Measurements from ENCODE around the gene FAM227B.

FAM227B gene

DNA sequence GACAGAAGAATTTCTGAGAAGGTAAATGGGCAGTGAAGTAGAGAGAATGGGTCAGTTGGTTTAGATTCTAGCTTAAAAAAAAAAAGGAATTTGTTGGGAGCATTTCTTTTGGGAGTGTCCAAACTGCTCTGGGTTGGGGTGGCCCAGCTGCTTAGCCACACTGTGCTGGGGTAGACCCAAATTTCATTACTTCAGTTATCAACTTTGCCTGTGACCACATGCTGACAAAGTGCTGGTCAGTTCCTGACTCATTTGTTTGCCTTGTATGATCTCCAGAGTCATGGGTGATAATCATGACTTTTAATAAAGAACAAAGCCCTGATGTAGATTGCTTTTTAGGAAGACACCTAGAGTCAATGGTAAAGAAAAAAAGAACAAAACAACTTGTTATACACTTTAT, 319.1 kb downstream of the FAM227B start:
- no peak for DNase-seq

DNA sequence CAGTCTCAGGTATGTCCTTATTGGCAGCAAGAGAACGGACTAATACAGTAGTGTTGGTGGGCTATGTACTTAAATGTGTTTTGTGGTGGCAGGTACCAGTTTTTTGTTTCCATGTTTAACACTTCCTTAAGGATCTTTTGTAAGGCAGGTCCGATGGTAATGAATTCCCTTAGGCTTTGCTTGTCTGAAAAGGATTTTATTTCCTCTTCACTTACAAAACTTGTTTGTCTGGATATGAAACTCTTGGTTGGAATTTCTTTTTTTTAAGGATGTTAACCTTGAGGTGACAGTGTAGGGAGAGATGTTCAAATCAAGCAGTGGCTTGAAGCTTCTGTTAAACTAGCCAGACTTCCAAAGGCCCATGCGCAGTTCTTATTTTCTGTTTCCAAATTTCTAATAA, 319.8 kb downstream of the FAM227B start:
- DNase-seq = no peak

DNA sequence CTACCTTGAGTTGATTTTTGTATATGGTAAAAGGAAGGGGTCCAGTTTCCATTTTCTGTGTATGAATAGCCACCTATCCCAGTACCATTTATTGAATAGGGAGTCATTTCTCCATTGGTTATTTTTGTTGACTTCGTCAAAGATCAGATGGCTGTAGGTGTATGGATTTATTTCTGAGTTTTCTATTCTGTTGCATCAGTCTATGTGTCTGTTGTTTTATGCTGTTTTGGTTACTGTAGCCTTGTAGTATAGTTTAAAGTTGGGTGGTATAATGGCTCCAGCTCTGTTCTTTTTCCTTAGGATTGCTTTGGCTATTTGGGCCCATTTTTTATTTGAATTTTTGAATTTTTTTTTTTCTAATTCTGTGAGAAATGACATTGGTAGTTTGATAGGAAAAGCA, 323.0 kb downstream of the FAM227B start:
- no peak for DNase-seq

DNA sequence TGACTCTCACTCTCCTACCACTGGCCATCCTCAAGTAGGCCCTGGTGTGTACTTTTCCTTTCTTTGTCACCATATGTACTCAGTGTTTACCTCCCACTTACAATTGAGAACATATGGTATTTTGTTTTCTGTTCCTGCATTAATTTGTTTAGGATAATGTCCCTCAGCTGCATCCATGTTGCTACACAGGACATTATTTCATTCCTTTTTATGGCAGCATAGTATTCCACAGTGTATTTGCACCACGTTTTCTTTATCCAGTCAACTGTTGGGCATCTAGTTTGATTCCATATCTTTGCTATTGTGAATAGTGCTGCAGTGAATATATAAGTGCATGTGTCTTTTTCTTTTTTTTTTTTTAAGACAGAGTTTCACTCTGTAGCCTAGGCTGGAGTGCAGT, 324.4 kb downstream of the FAM227B start:
- no peak for DNase-seq

DNA sequence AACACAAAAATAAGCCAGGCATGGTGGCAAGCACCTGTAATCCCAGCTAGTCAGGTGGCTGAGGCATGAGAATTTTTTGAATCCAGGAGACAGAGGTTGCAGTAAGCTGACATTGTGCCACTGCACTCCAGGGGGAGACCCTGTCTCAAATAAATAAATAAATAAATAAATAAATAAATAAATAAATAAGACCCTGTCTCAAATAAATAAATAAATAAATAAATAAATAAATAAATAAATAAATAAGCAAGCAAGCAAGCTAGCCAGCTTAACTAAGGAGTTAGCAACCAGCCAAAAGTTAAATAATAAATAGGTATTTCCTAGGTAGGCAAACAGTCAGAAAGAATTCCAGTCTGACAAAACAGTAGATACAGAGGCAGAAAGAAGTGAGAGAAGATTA, 326.7 kb downstream of the FAM227B start:
- DNase-seq = no peak

DNA sequence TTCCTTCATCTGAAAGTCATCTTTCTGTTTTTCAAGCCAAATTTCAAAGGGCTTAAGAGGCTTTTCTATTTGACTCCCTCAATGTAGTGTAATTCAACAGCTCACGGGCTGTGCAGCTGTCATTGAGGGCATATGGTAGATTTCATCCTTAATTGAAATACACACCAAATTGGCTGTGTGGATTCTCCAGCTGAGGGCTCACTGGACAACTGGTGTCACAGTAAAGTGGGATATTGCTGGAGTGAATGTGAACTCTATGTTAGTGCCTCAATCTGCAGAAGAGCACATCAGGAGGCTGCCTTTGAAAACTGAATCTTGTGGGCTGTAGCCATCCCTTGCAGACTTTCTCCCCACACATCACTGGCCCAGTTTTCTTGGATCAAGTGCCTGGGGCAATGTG, 330.4 kb downstream of the FAM227B start:
- no peak for DNase-seq

DNA sequence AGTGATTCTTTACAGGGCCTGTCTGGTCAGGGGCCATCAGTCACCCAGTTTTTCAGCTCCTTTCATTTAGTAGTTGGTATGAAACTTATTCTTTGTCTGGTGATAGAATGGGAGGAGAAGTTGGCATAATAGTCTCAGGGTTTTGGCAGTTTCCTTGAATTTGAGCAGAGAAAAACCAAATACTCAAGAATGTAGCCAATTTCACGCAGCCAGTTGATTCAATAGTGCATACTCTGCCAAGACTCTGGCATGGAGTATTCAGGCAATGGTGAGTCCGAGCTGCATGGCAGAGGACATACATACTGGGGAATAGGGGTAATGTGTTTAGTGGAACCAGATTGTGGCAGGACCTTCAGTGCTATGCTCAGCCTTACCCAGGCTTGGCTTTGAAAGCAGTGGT, 332.2 kb downstream of the FAM227B start:
- DNase-seq = no peak

DNA sequence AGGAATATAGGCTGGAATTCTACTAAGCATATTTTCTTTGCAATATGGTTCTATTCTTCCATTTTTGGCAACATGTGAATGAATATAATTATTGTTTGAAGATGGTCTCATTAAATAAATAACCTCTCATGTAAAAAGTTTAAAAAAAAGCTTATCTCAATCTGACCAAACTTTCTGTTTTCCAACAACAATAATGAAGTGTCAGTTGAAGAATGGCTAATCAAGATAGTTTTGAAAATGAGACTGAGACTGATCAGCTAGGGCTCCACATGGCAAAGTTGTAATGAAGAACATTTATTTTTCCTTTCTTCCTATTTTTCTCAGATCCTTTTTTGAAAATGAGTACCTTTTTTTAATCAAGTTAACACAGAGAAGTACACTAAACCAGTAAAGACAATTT, 333.1 kb downstream of the FAM227B start:
- DNase-seq = no peak

DNA sequence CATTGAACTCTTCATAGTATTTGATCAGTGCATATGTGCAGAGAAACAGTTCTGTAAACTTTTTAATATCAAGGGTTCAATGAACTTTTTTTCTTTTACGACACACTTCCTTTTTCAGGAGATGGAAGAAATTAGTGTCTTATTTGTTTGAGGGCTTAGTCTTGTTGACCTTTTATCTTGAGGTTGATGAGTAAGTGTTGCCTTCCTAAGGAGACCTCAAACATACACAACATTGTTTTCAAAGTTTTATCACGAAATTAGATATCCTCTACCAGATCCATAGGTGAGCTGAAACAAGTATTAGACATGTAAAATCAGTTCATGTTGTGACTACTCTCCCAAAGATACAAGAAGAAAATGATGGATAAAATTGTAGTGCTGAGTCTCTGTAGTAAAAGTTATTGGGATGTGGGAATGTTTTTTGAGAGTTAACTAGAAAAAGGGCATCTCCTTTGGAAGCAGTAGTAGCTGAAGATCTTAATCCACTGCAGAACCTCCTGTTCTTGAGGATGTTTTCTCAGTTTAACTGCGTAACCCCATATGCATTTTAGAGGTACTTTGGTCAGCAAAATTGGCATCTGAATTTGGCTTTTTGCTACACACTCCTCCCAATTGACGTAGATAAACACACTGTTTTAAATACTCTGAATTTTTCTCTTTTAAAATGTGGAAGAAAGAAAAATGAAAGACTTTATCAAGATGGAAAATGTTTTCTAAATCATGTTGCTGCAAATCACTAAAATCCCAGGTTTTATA, 333.8 kb downstream of the FAM227B start:
- DNase-seq = no peak

DNA sequence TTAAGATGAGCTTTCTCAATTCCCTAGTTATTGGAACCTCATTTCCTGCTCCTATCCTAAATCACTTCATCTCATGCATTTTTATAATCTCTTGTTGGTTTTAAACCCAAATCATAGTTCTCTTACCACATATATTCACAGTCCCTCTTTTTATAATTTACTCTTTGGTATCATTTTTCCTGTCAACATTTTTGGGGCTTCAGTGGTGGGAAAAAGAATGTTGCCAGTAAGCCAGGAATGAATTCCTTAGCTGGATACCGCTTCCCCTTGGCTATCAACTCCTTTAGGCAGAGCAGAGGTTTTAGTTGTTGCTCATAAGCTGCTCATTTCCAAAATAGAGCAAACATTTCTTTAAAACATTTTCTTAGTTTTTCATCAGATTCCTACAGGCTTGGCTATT, 338.3 kb downstream of the FAM227B start:
- no peak for DNase-seq

DNA sequence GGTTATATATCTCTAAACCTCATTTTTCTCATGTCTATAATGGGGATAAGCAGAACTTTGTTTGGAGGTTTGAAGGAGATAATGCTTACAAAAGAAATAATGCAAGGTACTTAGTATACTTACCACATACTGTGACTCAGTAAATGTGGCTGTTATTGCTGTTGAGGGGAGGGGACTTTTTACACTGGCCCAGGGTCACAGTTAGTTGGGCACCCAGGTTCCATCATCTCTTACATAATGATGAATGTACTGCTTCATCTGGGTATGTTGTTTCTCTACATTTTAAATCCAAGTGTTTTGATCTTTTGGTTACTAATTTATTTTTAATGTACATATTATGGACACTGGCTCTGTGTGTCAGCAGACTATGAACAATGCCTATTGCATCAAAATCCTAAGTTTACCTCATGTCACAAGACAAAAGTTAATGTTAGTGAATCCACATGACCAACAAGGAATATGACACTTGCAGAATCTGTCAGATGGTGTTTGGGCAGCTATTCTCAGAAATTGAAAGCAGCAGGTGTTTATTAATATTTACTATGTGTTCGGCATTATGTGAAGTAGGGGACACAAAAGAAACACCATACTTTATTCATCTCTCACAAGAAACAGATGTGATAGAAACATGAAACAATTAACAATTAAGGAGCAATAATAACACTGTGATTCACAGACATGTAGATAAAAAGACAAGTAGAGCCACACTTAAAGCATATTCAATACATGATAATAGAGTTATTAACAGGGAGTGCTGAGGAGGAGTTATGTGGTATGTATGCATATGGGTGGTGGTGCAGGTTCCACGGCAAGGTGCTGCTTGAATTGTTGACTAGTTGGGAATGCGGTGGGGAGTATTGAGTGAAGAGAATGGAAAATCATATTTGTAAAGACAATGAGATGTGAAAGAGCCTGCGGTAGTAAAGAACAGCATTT, 340.8 kb downstream of the FAM227B start:
- no peak for DNase-seq

DNA sequence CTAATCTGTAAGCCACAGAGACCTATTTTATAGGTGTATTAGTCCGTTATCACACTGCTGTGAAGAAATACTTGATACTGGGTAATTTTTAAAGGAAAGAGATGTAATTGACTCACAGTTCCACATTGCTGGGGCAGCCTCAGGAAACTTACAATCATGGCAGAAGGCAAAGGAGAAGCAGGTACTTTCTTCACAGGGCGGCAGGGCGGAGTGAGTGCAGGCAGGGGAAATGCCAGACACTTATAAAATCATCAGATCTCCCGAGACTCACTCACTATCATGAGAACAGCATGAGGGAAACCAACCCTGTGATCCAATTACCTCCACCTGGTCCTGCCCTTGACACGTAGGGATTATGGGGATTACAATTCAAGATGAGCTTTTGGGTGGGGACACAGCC, 341.9 kb downstream of the FAM227B start:
- DNase-seq = no peak

Measured in anterior cingulate cortex (tissue), 58 donors.